ENCODE data around the gene KIAA1217. TPM values are rescaled to one million over a fixed set of nuclear protein-coding genes. Genes with fewer than 3 reads are reported as not detected.

The KIAA1217 gene
- total and polyA plus RNA-seq, 2 of the 8 experiments (the other 6 are each of a cell fraction or from before 2014, with no cell fraction given): 4.5 to 15.6 TPM

- Histone ChIP-seq H3K4me1 (replicated peaks in 1 of 4; ENCODE audit: control insufficient read depth in 3 of 4, insufficient read depth in 4 of 4, low read length in 3 of 4) (peaks cover 0 to 8% (median 2%) of the 10 kb centered on the region in 4 experiments; a peak in 5 of 7 replicates), H3K4ac (replicated peaks; ENCODE audit: insufficient read length, low read depth, low read length) (no peak overlapping the region), H4K8ac (ENCODE audit: extremely low read depth, insufficient read depth, low read length) (no peak overlapping the region), H4K20me1 (replicated peaks in 1 of 2; ENCODE audit: control insufficient read depth in 1 of 2, insufficient read depth in 2 of 2, low read length in 2 of 2) (no peaks in the 10 kb centered on the region), H3K56ac (replicated peaks; ENCODE audit: insufficient read length, low read depth, low read length) (no peak overlapping the region), H3K23ac (ENCODE audit: insufficient read length) (no peak overlapping the region), H3K18ac (ENCODE audit: extremely low read depth, low read length) (no peak overlapping the region), H3K9me3 (ENCODE audit: insufficient read depth in 2 of 2, low read depth in 1 of 2, low read length in 1 of 2) (no peaks in the 10 kb centered on the region), H3K36me3 (ENCODE audit: control insufficient read depth in 2 of 4, insufficient read depth in 4 of 4, low read length in 3 of 4) (no peaks in the 10 kb centered on the region), H3K79me1 (ENCODE audit: low read depth, low read length) (0 out of 2 replicates have a peak, but pooled peaks cover 4% of the 10 kb centered on the region), H2AK5ac (ENCODE audit: low read depth, low read length) (no peak overlapping the region), H2BK15ac (ENCODE audit: low read length) (no peak overlapping the region), H3K4me3 (ENCODE audit: extremely low read depth in 1 of 4, insufficient read depth in 2 of 4, low read depth in 3 of 4, low read length in 4 of 4) (no peak overlapping the region), H3K4me2 (ENCODE audit: insufficient read depth in 1 of 2, low read depth in 2 of 2, low read length in 2 of 2) (no peak overlapping the region), H2BK5ac (ENCODE audit: low read depth, low read length) (no peak overlapping the region), H2BK20ac (ENCODE audit: low read length) (no peak overlapping the region), H3K79me2 (ENCODE audit: control insufficient read depth in 1 of 2, insufficient read depth in 2 of 2, low read length in 2 of 2) (0 out of 4 replicates have a peak, but pooled peaks cover 0 to 4% of the 10 kb centered on the region in 2 experiments), H4K5ac (ENCODE audit: insufficient read length, low read depth, low read length) (no peak overlapping the region), H3K27me3 (replicated peaks in 1 of 4; ENCODE audit: control insufficient read depth in 3 of 4, extremely low read depth in 1 of 4, insufficient read depth in 3 of 4, low read length in 3 of 4) (no peaks in the 10 kb centered on the region), H2BK120ac (replicated peaks; ENCODE audit: low read depth, low read length) (no peak overlapping the region), H3K14ac (ENCODE audit: insufficient read length) (no peak overlapping the region), H2AFZ (ENCODE audit: low read length) (no peak overlapping the region), H3K23me2 (ENCODE audit: low read depth, low read length) (no peaks in the 10 kb centered on the region), H3K9ac (replicated peaks in 1 of 4; ENCODE audit: extremely low read depth in 1 of 4, low read depth in 3 of 4, low read length in 3 of 4) (no peak overlapping the region), H2BK12ac (ENCODE audit: low read depth, low read length) (no peak overlapping the region), H3K27ac (ENCODE audit: low read depth, low read length) (no peak overlapping the region), H4K91ac (replicated peaks; ENCODE audit: insufficient read length, low read length) (no peak overlapping the region)
- 93% methylated on average over 3 of the region's 3 CpGs; no CpG with 5 or more reads in 1 of the 2 experiments for WGBS, 2 experiments (ENCODE audit: extremely low coverage in 1 of 2, insufficient coverage in 1 of 2, insufficient read length in 1 of 2, insufficient replicate concordance in 2 of 2, low coverage in 1 of 2, low lambda C conversion rate in 2 of 2, missing lambda C conversion rate in 1 of 2)
- DNase-seq (ENCODE audit: low read depth in 1 of 2, low spot score in 2 of 2) (no peak), FAIRE-seq (no peak)
- ChIA-PET CTCF (ENCODE audit: partially characterized antibody) (interaction anchor here (0.6 kb wide), 1 partner anchor 226 kb away, joined by 3 read pairs; no protein-coding TSS in a partner anchor), POLR2A (ENCODE audit: partially characterized antibody) (interaction anchor here (0.6 to 0.8 kb wide), 2 partner anchors 10 to 257 kb away, joined by 3 read pairs; no protein-coding TSS in a partner anchor)
- TF ChIP-seq SP2 (IDR thresholded peaks at IDR 0.05; ENCODE audit: low read length) (no peak), JUND (IDR thresholded peaks at IDR 0.05; ENCODE audit: low read length) (no peak), CTCF (IDR thresholded peaks at IDR 0.05; ENCODE audit: control extremely low read depth in 1 of 3, insufficient read depth in 1 of 3, low read depth in 1 of 3, low read length in 3 of 3) (no peak), RAD21 (IDR thresholded peaks at IDR 0.05 in 1 of 2, conservative IDR thresholded peaks at IDR 0.05 in 1 of 2; ENCODE audit: low read depth in 2 of 2, low read length in 2 of 2) (no peak), CHD1 (IDR thresholded peaks at IDR 0.05; ENCODE audit: low read depth, low read length) (no peak), ASH2L (IDR thresholded peaks at IDR 0.05; ENCODE audit: low read length) (no peak), KDM1A (IDR thresholded peaks at IDR 0.05; ENCODE audit: borderline replicate concordance, low read length) (no peak), ZNF274 (IDR thresholded peaks at IDR 0.05; ENCODE audit: borderline replicate concordance, extremely low read depth, low read length) (no peak), HDAC6 (IDR thresholded peaks at IDR 0.05; ENCODE audit: low read depth, low read length) (no peak), SRF (IDR thresholded peaks at IDR 0.05; ENCODE audit: low read depth, low read length) (no peak), MAX (IDR thresholded peaks at IDR 0.05) (no peak)
These were observed 52.7 kb downstream of the KIAA1217 start for GRCh38 chr10:24261627-24262026.

Measured in H1 (cell line).